Chondrocyte (in vitro differentiated cells): ENCODE results near the gene SLC16A3. TPM values are rescaled to one million over a fixed set of nuclear protein-coding genes. Genes with fewer than 3 reads are reported as not detected.
"Not testable (repeated sequence)": the region's sequence is repeated elsewhere in the genome, so short reads cannot be mapped to it uniquely, and the experiment has no call there.

Experiments
- DNase-seq: peaks from one replicate; pipeline ENCODE4 v3.0.0; 2021; ENCODE audit warnings: mixed read lengths, low spot score
- H3K27ac Mint-ChIP-seq: one replicate; pipeline ENCODE4 v1.8.0; 2021; ENCODE audit warnings: mild to moderate bottlenecking, moderate library complexity, mixed read lengths; ENCODE audit not compliant: unreplicated experiment
- H3K27me3 Mint-ChIP-seq: 2 replicates; pipeline ENCODE4 v1.8.0; 2021; ENCODE audit warnings: low read depth, mixed read lengths
- H3K36me3 Mint-ChIP-seq: 2 replicates; pipeline ENCODE4 v1.8.0; 2021; ENCODE audit warnings: low read depth, mixed read lengths
- H3K4me1 Mint-ChIP-seq: 2 replicates; pipeline ENCODE4 v1.8.0; 2021; ENCODE audit warnings: low read depth, mild to moderate bottlenecking, mixed read lengths
- H3K4me3 Mint-ChIP-seq: one replicate; pipeline ENCODE4 v1.8.0; 2021; ENCODE audit warnings: mild to moderate bottlenecking, moderate library complexity, mixed read lengths; ENCODE audit not compliant: unreplicated experiment
- H3K9me3 Mint-ChIP-seq: 2 replicates; pipeline ENCODE4 v1.8.0; 2021; ENCODE audit warnings: low read depth, mixed read lengths
- total RNA-seq: library from RNA; stranded (reverse); gene quantifications from 3 replicates; pipeline ENCODE4 v1.2.1, GENCODE V29; 2021
- TF ChIP-seq, protein P1 (sequence below): fragments of 200-600 bp; sonication (generic); IDR thresholded peaks from 2 replicates; pipeline ENCODE4 v1.5.0; 2021; ENCODE audit warnings: antibody characterized with exemption, mild to moderate bottlenecking, moderate library complexity

The SLC16A3 gene
- total RNA-seq, 1 donor from 2014 or later, result 189 TPM

DNA sequence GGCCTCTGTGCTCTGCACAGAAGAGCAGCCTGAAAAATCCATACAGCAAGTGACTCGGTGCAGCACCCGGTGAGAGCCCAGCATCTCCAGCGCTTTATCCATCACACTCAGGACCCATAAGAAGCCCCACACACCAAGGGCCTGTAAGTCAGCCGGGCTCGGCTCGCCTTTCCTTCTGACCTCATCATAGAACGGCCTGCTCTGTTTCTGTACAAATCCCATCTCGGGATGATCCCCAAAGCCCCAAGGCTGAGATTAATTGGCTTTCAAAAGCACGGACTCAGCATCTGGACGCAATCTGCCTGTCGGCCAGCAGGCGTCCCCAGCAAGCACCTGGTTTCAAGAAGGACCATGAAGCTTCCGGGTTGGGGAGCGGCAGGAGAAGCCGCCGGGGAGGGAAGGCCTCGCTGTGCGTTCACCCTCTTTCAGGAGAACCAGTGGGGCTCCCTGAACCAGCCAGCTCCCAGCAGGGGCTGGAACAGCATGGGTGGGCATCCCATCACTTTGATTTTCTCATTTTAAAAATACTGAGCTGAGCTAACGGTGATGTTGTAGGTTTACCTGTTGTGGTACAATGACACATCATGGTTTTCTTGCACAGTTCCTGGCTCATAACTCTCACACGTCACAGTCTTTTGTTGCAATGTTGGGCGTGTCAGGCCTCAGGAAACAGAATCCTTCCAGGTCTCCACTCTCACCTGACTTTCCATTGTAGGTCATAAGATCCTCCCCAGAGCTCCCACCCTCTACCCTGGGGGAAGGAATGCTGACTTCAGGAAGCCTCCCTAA lies 22.9 kb upstream of the SLC16A3 start:
- Mint-ChIP-seq H3K4me3 (no peak overlapping the region), H3K9me3 (no peaks in the 10 kb centered on the region), H3K4me1 (peaks cover 19% of the 10 kb centered on the region), H3K27me3 (no peaks in the 10 kb centered on the region), H3K27ac (peak overlapping the region; percentile 77), H3K36me3 (peaks cover 3% of the 10 kb centered on the region)
- DNase-seq, result no peak
- TF ChIP-seq, protein P1, sequence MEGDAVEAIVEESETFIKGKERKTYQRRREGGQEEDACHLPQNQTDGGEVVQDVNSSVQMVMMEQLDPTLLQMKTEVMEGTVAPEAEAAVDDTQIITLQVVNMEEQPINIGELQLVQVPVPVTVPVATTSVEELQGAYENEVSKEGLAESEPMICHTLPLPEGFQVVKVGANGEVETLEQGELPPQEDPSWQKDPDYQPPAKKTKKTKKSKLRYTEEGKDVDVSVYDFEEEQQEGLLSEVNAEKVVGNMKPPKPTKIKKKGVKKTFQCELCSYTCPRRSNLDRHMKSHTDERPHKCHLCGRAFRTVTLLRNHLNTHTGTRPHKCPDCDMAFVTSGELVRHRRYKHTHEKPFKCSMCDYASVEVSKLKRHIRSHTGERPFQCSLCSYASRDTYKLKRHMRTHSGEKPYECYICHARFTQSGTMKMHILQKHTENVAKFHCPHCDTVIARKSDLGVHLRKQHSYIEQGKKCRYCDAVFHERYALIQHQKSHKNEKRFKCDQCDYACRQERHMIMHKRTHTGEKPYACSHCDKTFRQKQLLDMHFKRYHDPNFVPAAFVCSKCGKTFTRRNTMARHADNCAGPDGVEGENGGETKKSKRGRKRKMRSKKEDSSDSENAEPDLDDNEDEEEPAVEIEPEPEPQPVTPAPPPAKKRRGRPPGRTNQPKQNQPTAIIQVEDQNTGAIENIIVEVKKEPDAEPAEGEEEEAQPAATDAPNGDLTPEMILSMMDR, result peak; percentile 92

DNA sequence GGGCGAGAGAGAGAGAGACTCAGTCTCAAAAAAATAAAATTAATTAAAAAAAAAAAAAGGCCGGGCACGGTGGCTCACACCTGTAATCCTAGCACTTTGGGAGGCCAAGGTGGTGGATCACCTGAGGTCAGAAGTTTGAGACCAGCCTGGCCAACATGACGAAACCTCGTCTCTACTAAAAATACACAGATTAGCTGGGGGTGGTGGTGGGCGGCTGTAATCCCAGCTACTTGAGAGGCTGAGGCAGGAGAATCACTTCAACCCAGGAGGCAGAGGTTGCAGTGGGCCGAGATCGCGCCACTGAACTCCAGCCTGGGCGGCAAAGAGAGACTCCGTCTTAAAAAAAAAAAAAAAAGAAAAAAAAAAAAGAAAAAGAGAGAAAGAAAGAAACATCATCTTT lies 18.2 kb upstream of the SLC16A3 start:
- H3K4me1 Mint-ChIP-seq, result peaks cover 32% of the 10 kb centered on the region
- H3K27me3 Mint-ChIP-seq, H3K27ac Mint-ChIP-seq, H3K9me3 Mint-ChIP-seq, DNase-seq, H3K36me3 Mint-ChIP-seq, H3K4me3 Mint-ChIP-seq: not testable (repeated sequence)

DNA sequence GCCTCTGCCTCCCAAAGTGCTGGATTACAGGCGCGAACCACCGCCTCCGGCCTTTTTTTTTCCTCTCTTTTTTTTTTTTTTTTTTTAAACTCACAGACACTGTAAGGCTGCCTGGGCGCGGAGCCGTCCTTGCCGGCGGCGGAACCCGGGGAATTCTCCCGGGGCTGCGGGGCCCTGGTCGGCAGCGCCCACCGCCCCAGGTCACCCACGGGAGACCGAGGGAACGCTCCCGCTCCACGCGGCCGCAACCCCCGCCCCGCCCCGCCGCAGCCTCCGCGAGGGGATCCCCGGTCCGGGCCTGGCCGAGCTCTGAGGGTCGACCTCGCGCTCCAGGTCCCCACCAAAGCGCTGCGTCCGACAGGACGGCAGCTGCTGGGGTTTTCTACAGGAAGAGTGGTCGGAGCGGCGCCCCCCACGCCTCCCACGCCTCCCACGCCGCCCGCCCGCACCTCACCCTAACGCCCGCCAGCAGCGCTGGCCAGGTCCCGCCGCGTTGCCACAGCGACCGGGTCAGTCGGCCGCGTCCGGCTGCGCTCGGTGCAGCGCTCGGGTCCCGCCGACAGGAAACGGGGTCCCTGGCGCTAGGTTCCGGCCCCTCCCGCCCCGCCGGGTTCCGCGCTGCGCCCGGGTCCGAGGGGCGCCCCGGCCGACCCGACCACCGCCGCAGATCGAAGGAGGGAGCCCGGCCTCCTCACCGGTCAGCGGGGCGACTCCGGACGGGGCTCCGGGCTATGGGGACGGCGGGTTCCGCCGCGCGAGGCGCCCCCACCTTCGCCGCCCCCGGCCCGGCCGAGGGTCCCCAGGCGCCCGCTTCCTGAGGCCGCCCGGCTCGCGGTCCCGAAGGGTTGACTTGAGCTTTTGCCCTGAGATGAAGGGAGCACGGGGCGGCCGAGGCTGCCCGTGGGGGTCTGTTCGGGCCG lies 16.3 kb upstream of the SLC16A3 start, which contains the start of gene CCDC57:
Gene CCDC57 (minus strand): TSS at position 512 of the 920 bp plus-strand sequence. CDS start 10,898 bp downstream, outside the sequence.
- Mint-ChIP-seq H3K4me1 (peaks cover 41% of the 10 kb centered on the region), H3K4me3 (peak within 1 kb of the TSS; percentile 68), H3K27me3 (no peaks in the 10 kb centered on the region), H3K9me3 (no peaks in the 10 kb centered on the region), H3K27ac (peak within 1 kb of the TSS; percentile 81), H3K36me3 (peaks cover under 1% of the 10 kb centered on the region)
- TF ChIP-seq, protein P1, result no peak
- peak; percentile 92 for DNase-seq

DNA sequence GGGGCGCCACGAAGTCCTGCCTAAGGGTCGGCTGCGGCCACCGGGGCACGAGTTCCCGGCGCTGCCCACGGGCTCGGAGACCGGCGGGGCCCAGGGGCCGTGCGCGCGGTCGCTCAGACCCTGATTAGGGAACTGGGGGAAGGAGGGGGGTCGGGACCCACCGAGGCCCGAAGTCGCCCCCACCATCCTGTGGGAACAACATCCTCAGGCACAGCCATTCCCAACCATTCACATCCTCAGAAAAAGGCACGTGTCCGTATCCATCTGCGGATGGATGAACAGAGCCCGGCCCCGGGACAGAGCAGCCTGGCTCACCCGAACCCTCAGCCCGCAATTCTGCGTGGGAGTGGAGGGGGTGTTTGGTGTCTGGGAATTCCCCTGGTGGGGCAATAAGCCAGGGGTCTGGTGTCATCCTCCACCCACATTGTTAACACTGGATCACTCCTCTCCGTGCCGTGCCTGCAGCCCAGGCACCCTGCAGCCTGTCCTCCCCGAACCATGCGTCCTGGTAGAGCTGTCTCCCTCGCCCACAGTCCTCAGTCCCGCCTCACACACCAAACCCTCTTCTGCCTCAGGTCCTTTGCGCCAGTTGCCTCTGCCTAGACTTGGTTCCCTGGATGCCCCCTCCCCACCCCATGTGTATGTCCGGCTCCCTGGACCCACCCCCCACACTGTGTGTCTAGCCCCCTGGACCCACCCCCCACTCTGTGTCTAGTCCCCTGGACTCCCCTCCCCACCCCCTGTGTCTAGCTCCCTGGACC lies 15.4 kb upstream of the SLC16A3 start:
- Mint-ChIP-seq H3K27me3 (no peaks in the 10 kb centered on the region), H3K27ac (peak overlapping the region; percentile 81), H3K4me1 (peaks cover 44% of the 10 kb centered on the region), H3K4me3 (peak overlapping the region; percentile 68), H3K36me3 (no peaks in the 10 kb centered on the region), H3K9me3 (no peaks in the 10 kb centered on the region)
- DNase-seq, result no peak
- TF ChIP-seq, protein P1, result no peak

DNA sequence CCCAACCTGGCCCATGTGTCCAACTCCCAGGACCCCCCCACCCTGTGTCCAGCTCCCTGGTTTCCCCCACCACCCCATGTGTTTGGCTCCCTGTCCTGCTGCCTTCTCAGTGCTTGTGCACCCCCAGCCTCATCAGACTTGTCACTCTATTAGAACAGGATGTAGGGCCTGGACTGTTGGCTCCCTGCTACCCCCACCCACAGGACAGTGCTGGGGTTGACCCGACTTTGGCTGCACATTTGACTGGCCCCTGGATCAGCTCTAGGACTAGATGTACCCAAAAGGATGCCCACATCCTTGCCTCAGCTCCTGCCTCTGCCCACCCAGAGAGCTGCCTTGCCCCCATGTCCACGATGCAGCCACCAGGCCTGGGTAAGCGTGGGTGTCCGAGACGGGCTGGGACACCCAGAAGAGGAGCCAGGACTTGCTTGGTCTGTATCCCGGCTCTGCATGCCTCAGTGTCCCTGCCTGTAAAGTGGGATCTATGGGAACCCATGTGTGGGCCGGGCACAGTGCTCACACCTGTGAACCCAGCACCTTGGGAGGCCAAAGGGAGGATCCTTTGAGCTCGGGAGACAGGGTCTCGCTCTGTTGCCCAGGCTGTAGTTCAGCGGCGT lies 14.7 kb upstream of the SLC16A3 start:
- H3K27ac Mint-ChIP-seq, result no peak overlapping the region
- no peak for DNase-seq
- H3K36me3 Mint-ChIP-seq, result no peaks in the 10 kb centered on the region
- peaks cover 44% of the 10 kb centered on the region for H3K4me1 Mint-ChIP-seq
- no peaks in the 10 kb centered on the region for H3K27me3 Mint-ChIP-seq
- TF ChIP-seq, protein P1, result no peak
- no peaks in the 10 kb centered on the region for H3K9me3 Mint-ChIP-seq
- peak overlapping the region; percentile 41 for H3K4me3 Mint-ChIP-seq
